AG04450 (cell line): ENCODE data around the gene KCTD15. TPM values are rescaled to one million over a fixed set of nuclear protein-coding genes. Genes with fewer than 3 reads are reported as not detected.

Experiments used
- CTCF ChIA-PET: fragments of 300-600, 350-600 bp; formaldehyde crosslinking; extraction: SDS; loops from one replicate; lab custom pipeline; 2022; ENCODE audit warnings: antibody characterized with exemption, inconsistent platforms; lab: Charles Lee
- POLR2A ChIA-PET: fragments of 350-600 bp; formaldehyde crosslinking; extraction: SDS; loops from one replicate; lab custom pipeline; 2021; ENCODE audit warnings: antibody characterized with exemption, inconsistent platforms; lab: Yijun Ruan, JAX
- DNase-seq: peaks from one replicate; pipeline ENCODE4 v3.0.0-alpha.2; 2011; ENCODE audit warnings: low read depth, low spot score
- H3K27ac ChIP-seq: one replicate; pipeline ENCODE4 v1.5.1; 2012; ENCODE audit warnings: low read depth, low read length, control low read depth
- H3K27me3 ChIP-seq: one replicate; pipeline ENCODE4 v1.6.0; 2012; ENCODE audit warnings: low read length; ENCODE audit not compliant: control insufficient read depth, insufficient read depth
- H3K4me3 ChIP-seq: 2 replicates; pipeline ENCODE4 v1.5.1; 2011; ENCODE audit warnings: mild to moderate bottlenecking, low read depth, low read length, control low read depth
- H3K9me3 ChIP-seq: 2 replicates; pipeline ENCODE4 v1.5.1; 2012; ENCODE audit warnings: low read length; ENCODE audit not compliant: control insufficient read depth, insufficient read depth
- CTCF ChIP-seq: IDR thresholded peaks from 2 replicates; pipeline ENCODE4 v1.5.1; 2011; ENCODE audit warnings: low read depth, low read length, control low read depth, inconsistent platforms
- polyA plus RNA-seq: library from polyadenylated mRNA; depleted of rRNA; stranded (reverse); fragments of >200 nt; gene quantifications from 2 replicates; pipeline ENCODE4 v1.2.3, GENCODE V29; 2011

Gene KCTD15
- polyA plus RNA-seq, 1 experiment = 15.6 TPM

DNA sequence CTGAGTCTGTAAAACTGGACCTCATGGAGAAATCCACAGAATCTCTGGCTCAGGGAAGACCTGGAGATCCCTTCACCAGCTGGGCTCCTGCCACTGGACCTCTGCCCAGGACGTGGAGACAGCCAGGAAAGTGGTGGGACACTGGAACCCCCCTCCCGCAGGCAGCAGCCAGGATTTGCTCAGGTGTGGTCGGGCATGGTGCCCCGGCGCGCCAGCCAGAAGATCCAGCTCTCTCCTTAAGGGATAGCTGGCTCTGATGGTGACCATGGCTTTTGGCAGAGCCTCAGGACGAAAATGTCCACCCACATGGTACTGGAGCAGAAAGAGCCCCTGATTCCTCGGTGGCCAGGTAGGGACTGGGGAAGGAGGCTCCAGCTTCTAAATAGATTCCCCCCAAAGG is 26.6 kb upstream of the KCTD15 start:
- ChIA-PET CTCF (interaction anchor here (0.9 to 5.7 kb wide), 9 partner anchors 8 to 534 kb away, joined by 3 to 87 read pairs (median 7); no protein-coding TSS in a partner anchor), POLR2A (no interaction called here)
- Histone ChIP-seq H3K27me3 (peaks cover 9% of the 10 kb centered on the region), H3K4me3 (no peak overlapping the region), H3K9me3 (no peaks in the 10 kb centered on the region; the same call in 1 of the 2 replicates), H3K27ac (no peak overlapping the region)
- no peak for TF ChIP-seq CTCF
- no peak for DNase-seq

GRCh38 chr19:33771384-33772101 is 25.1 kb upstream of the KCTD15 start:
- Histone ChIP-seq H3K9me3 (no peaks in the 10 kb centered on the region; the same call in 1 of the 2 replicates), H3K4me3 (no peak overlapping the region), H3K27me3 (peaks cover 9% of the 10 kb centered on the region), H3K27ac (peak overlapping the region; percentile 2)
- TF ChIP-seq CTCF = peak; percentile 84
- peak; percentile 18 for DNase-seq
- POLR2A ChIA-PET = no interaction called here
- CTCF ChIA-PET = interaction anchor here (0.6 to 5.7 kb wide), 23 partner anchors 14 to 1147 kb away, joined by 3 to 87 read pairs (median 3); no protein-coding TSS in a partner anchor

DNA sequence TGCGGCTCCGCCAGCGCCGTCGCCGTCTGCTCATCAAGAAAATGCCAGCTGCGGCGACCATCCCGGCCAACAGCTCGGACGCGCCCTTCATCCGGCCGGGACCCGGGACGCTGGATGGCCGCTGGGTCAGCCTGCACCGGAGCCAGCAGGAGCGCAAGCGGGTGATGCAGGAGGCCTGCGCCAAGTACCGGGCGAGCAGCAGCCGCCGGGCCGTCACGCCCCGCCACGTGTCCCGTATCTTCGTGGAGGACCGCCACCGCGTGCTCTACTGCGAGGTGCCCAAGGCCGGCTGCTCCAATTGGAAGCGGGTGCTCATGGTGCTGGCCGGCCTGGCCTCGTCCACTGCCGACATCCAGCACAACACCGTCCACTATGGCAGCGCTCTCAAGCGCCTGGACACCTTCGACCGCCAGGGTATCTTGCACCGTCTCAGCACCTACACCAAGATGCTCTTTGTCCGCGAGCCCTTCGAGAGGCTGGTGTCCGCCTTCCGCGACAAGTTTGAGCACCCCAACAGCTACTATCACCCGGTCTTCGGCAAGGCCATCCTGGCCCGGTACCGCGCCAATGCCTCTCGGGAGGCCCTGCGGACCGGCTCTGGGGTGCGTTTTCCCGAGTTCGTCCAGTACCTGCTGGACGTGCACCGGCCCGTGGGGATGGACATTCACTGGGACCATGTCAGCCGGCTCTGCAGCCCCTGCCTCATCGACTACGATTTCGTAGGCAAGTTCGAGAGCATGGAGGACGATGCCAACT is 24.4 kb upstream of the KCTD15 start:
- no peak overlapping the region for H3K27ac ChIP-seq
- POLR2A ChIA-PET = no interaction called here
- H3K9me3 ChIP-seq = no peaks in the 10 kb centered on the region; the same call in 1 of the 2 replicates
- peaks cover 9% of the 10 kb centered on the region for H3K27me3 ChIP-seq
- DNase-seq = no peak
- no peak overlapping the region for H3K4me3 ChIP-seq
- CTCF ChIA-PET = interaction anchor here (1.3 to 5.7 kb wide), 7 partner anchors 320 to 541 kb away, joined by 3 to 87 read pairs (median 6); no protein-coding TSS in a partner anchor
- TF ChIP-seq CTCF = no peak

- DNase-seq = no peak
- ChIA-PET CTCF (interaction anchor here (1.4 to 2.1 kb wide), 3 partner anchors 226 to 356 kb away, joined by 5 to 15 read pairs (median 6); no protein-coding TSS in a partner anchor), POLR2A (no interaction called here)
- Histone ChIP-seq H3K27ac (no peak overlapping the region), H3K27me3 (peaks cover 9% of the 10 kb centered on the region), H3K9me3 (no peaks in the 10 kb centered on the region; the same call in 1 of the 2 replicates), H3K4me3 (no peak overlapping the region)
- no peak for TF ChIP-seq CTCF
These were observed 23.9 kb upstream of the KCTD15 start for GRCh38 chr19:33772858-33773180.
